ENCODE data around the gene GALNTL6.

DNA sequence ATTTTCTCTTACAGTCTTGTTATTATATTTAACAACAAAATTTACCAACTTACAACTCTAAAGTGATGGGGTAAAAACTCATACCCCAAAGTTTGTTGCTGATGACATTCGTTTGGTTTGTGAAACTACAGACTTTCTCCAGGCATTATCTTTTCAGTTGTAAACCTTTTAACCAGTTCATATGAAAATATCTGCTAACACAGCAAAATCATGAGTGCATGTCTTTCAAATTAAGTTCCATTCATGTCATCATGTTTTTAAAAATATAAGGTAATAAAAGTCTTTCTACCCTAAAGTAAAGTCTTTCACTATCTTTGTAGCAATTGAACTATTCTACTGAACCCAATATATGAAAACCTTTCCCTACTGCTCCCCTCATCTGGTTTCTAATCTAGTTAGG, 3.4 kb upstream of the GALNTL6 start:
- no peak for TF ChIP-seq CTCF (IDR thresholded peaks at IDR 0.05; ENCODE audit: insufficient read depth, low read length, poor library complexity, severe bottlenecking)
- TF ChIP-seq EZH2phosphoT487 (conservative IDR thresholded peaks at IDR 0.05; ENCODE audit: low read length) = no peak
